ENCODE data around the gene CFAP20DC. TPM values are rescaled to one million over a fixed set of nuclear protein-coding genes. Genes with fewer than 3 reads are reported as not detected.

Gene CFAP20DC
- total RNA-seq, 4 donors from 2014 or later = 0.38 to 2.7 (median 1.3) TPM; not detected in 1

DNA sequence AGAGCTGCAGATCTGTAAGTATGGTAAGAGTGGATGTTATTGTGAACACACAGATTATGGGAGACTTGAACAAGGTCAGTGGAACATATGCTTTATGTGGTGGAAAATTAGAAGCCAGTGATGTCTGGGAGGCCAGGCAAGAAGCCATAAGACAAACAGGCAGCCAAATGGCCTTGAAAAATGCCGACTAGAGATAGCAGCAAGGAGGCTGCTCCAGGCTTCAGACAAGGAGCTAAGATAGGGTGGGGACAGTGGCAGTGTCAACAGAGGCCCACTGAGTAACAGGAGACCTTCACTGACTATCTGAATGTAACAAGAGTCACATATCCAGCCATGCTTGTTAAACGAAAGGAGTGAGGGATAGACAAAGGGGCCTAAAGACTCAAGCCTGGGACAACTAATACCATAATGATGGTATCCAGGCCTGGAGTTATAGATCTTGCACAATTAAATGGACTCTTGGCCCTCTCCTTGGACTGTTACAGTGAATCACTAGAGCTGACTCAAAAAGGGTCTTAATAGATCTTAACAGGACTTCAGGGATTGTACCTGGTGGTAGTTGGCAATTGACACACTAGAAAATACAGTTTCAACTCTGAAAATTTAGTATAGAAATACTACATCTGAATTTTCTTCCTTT lies 50.6 kb downstream of the CFAP20DC start:
- TF ChIP-seq, protein P1, sequence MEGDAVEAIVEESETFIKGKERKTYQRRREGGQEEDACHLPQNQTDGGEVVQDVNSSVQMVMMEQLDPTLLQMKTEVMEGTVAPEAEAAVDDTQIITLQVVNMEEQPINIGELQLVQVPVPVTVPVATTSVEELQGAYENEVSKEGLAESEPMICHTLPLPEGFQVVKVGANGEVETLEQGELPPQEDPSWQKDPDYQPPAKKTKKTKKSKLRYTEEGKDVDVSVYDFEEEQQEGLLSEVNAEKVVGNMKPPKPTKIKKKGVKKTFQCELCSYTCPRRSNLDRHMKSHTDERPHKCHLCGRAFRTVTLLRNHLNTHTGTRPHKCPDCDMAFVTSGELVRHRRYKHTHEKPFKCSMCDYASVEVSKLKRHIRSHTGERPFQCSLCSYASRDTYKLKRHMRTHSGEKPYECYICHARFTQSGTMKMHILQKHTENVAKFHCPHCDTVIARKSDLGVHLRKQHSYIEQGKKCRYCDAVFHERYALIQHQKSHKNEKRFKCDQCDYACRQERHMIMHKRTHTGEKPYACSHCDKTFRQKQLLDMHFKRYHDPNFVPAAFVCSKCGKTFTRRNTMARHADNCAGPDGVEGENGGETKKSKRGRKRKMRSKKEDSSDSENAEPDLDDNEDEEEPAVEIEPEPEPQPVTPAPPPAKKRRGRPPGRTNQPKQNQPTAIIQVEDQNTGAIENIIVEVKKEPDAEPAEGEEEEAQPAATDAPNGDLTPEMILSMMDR (IDR thresholded peaks at IDR 0.05; ENCODE audit: low read depth) = no peak

DNA sequence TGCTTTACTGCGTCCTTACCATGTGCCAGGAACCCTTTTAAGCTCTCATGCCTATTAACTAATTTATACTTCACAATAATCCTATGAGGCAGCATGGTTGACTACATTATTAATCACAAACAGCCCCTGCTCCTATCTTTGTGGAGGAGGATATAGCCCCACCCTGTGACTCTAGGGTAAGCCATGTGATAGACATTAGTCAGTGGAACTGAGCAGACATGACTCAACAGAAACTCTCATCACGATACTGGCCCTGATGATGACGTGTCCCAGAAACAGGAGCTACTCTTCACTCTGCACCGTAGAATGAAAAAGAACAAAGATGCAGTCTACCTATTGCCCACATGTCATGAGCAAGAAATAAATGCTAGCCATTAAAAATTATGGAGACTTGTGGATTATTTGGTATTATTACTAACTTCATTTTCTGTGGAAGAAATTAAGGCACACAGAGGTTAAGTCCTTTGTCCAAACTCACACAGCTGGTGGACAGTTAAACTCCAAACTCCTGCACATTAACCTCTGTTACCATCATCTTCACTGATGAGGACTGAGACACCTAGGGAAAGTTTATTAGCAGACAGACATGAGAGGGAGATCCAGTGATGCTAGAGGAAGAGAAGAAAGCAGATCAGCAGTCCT lies 51.2 kb downstream of the CFAP20DC start:
- TF ChIP-seq, protein P1 (IDR thresholded peaks at IDR 0.05; ENCODE audit: low read depth) = no peak

DNA sequence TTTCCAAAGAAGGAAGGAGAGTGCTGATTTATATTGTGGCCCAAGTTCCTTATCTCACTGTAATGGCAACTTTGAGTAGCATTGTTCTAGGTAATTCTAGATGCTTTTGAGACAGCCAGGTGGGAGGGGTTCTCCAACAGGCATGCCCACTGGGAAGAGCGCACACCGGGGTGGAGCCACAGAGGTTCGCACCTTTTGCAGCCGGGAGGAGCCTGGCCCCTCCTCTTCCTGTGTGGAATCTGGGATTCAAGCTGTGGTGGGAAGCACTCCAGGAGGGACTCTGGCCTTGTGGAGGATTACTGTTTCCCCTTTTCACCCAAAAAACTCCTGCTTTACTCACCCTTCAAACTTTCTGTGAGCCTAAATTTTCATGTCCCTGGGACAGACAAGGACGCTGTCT lies 53.1 kb downstream of the CFAP20DC start:
- TF ChIP-seq, protein P1 (IDR thresholded peaks at IDR 0.05; ENCODE audit: low read depth) = no peak

DNA sequence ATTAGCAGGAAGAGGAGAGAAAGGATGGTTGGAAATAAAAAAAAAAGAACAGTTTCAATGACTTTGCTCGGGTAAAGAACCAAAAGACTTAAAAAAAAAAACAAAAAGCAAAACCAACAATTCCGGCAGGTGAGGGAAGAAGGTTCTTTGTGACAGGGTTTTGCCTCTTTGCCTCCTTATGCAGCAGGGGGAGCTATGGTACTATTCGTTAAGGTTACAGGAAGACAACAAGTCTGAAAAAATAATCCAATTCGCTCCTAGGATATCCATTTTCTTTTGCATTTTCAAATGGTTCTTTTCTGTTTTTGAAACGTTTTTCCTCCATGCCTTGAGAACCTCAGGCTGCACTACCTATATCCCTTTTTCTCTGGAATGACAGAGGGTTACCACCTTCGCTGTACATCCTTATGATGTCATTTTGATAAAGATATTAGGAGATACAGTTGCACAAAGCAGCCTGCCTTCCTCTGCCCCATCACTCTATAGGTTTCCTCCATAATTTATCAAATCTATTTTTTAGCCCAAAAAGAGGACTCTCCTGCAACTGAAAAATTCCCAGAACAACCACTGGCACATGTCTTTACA lies 55.0 kb downstream of the CFAP20DC start:
- TF ChIP-seq, protein P1 (IDR thresholded peaks at IDR 0.05; ENCODE audit: low read depth) = no peak

DNA sequence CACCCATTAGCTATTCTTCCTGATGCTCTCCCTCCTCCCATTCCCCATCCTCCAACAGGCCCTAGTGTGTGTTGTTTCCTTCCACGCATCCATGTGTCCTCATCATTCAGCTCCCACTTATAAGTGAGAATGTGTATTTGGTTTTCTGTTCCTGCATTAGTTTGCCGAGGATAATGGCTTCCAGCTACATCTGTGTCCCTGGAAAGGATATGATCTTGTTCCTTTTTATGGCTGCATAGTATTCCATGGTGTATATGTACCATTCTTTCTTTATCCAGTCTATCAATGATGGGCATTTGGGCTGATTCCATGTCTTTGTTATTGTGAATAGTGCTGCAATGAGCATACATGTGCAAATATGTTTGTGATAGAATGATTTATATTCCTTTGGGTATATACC lies 56.3 kb downstream of the CFAP20DC start:
- TF ChIP-seq, protein P1 (IDR thresholded peaks at IDR 0.05; ENCODE audit: low read depth) = no peak

DNA sequence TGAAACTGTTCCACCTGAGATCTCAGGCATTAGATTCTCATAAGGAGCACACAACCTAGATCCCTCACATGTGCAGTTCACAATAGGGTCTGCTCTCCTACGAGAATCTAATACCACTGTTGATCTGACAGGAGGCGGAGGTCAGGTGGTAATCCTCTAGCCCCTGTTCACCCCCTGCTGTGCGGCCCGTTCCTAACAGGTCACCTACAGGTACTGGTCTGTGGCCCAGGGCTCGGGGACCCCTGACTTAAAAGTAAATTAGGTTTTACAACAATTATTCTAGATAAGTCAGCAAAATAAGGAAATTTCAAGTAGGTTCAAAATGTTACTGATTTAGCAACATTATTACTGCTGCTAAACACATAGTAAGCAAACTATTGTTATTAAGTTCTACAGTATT lies 58.2 kb downstream of the CFAP20DC start:
- TF ChIP-seq, protein P1 (IDR thresholded peaks at IDR 0.05; ENCODE audit: low read depth) = no peak

DNA sequence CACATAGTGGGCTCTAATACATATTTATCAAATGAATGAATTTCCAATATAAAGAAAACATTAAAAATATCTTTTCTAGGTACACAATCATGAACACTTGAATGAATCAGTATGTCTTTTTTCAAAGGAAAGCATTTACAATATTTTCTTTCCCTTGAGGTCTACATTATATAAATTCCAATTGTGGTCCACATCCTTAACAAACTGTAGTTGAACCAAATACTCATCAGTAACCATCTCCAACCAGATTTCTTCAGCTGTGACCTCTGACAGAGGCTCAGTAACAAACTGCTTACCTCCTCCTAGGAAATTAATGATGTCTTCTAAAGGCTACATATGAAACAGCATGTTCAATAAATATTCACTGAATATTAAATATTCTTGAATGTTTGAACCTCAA lies 58.8 kb downstream of the CFAP20DC start:
- TF ChIP-seq, protein P1 (IDR thresholded peaks at IDR 0.05; ENCODE audit: low read depth) = no peak

All from subcutaneous adipose tissue (tissue), 4 donors.